HepG2 (cell line): Measurements from ENCODE around the gene RPL36. TPM values are rescaled to one million over a fixed set of nuclear protein-coding genes. Genes with fewer than 3 reads are reported as not detected.

Experiments
- GMEB1 ChIP-seq: sonication (generic); formaldehyde crosslinking; IDR thresholded peaks from 2 replicates; pipeline ENCODE4 v1.5.1; 2020; ENCODE audit warnings: missing genetic modification reagents, mild to moderate bottlenecking, borderline replicate concordance
- KLF11 ChIP-seq: IDR thresholded peaks from 2 replicates; pipeline ENCODE4 v1.6.1; 2016; ENCODE audit warnings: missing compliant biosample characterization
- NR2F2 ChIP-seq: IDR thresholded peaks from 2 replicates; pipeline ENCODE4 v1.6.1; 2012; ENCODE audit warnings: low read depth, inconsistent platforms, borderline replicate concordance
- PAWR ChIP-seq: sonication (generic); formaldehyde crosslinking; IDR thresholded peaks from 2 replicates; pipeline ENCODE4 v1.4.0; 2020; ENCODE audit warnings: missing genetic modification reagents, mild to moderate bottlenecking, borderline replicate concordance
- SMAD1 ChIP-seq: sonication (generic); formaldehyde crosslinking; IDR thresholded peaks from 2 replicates; pipeline ENCODE4 v1.4.0; 2020; ENCODE audit warnings: missing genetic modification reagents, low read depth, mild to moderate bottlenecking, borderline replicate concordance
- TCF7L2 ChIP-seq: IDR thresholded peaks from 2 replicates; pipeline ENCODE4 v1.6.1; 2011; ENCODE audit warnings: mild to moderate bottlenecking, low read depth, low read length, moderate library complexity
- ZIK1 ChIP-seq: sonication (generic); formaldehyde crosslinking; IDR thresholded peaks from 2 replicates; pipeline ENCODE4 v1.5.0; 2020; ENCODE audit warnings: mild to moderate bottlenecking, low read depth, missing genetic modification reagents, borderline replicate concordance
- ZMAT3 ChIP-seq: sonication (generic); formaldehyde crosslinking; conservative IDR thresholded peaks from 2 replicates; pipeline ENCODE4 v1.7.0; 2021; ENCODE audit warnings: missing genetic modification reagents
- ZMYM4 ChIP-seq: sonication (generic); formaldehyde crosslinking; IDR thresholded peaks from 2 replicates; pipeline ENCODE4 v1.8.1; 2023; ENCODE audit warnings: mild to moderate bottlenecking, missing genetic modification reagents
- ZNF646 ChIP-seq: sonication (generic); formaldehyde crosslinking; IDR thresholded peaks from 2 replicates; pipeline ENCODE4 v1.9.0; 2021; ENCODE audit warnings: mild to moderate bottlenecking, missing genetic modification reagents
- ZNF703 ChIP-seq: sonication (generic); formaldehyde crosslinking; IDR thresholded peaks from 2 replicates; pipeline ENCODE4 v1.5.1; 2020; ENCODE audit warnings: missing genetic modification reagents, mild to moderate bottlenecking, moderate library complexity, borderline replicate concordance
- ZNF839 ChIP-seq: sonication (generic); formaldehyde crosslinking; IDR thresholded peaks from 2 replicates; pipeline ENCODE4 v1.4.0; 2020; ENCODE audit warnings: missing genetic modification reagents, mild to moderate bottlenecking, borderline replicate concordance
- polyA plus RNA-seq, 8 experiments: library from polyadenylated mRNA; depleted of rRNA in 3 of 8; stranded (reverse) in 7 of 8; unstranded in 1 of 8; fragments of >200 nt; fragmentation: Illumina TruSeq in 4 of 8; extraction: Trizol in 4 of 8; gene quantifications; 2 replicates each; pipeline versions ENCODE4 v1.2.1 to v1.2.3, GENCODE V29; 2011 to 2016; ENCODE audit warnings: low read depth in 4 of 8, missing spikeins in 1 of 8, mixed read lengths in 1 of 8; ENCODE audit not compliant: insufficient read depth in 1 of 8
- total RNA-seq, 5 experiments: library from RNA; depleted of rRNA; stranded (reverse); fragments of >200 nt; fragmentation: Illumina TruSeq; extraction: Trizol; gene quantifications; 2 replicates each; pipeline ENCODE4 v1.2.3, GENCODE V29; 2016; ENCODE audit warnings: low read depth in 1 of 5
- TF ChIP-seq, protein P1 (sequence below): sonication (generic); formaldehyde crosslinking; IDR thresholded peaks from 2 replicates; pipeline ENCODE4 v1.5.0; 2020; ENCODE audit warnings: mild to moderate bottlenecking, missing genetic modification reagents
- TF ChIP-seq, protein P2 (sequence below): sonication (generic); formaldehyde crosslinking; IDR thresholded peaks from 2 replicates; pipeline ENCODE4 v1.5.1; 2020; ENCODE audit warnings: missing genetic modification reagents, mild to moderate bottlenecking, borderline replicate concordance

The RPL36 gene
- total and polyA plus RNA-seq, 2 of the 13 experiments (the other 11 are each of a cell fraction or from before 2014, with no cell fraction given), result 706 to 740 TPM

- TF ChIP-seq GMEB1, result no peak
- no peak for TF ChIP-seq KLF11 (CRISPR knock-in tag)
- TF ChIP-seq NR2F2, result no peak
- no peak; the same call in 1 of the 2 replicates for TF ChIP-seq ZMYM4 (CRISPR knock-in tag)
- no peak for TF ChIP-seq PAWR (CRISPR knock-in tag)
- no peak for TF ChIP-seq TCF7L2
- 0 out of 2 replicates have a peak, but pooled peaks have one; percentile 39 for TF ChIP-seq ZIK1 (CRISPR knock-in tag)
- TF ChIP-seq SMAD1 (CRISPR knock-in tag), result no peak
- no peak for TF ChIP-seq ZMAT3 (CRISPR knock-in tag)
- TF ChIP-seq ZNF703 (CRISPR knock-in tag), result no peak
- TF ChIP-seq ZNF839 (CRISPR knock-in tag), result no peak
- no peak for TF ChIP-seq ZNF646
- TF ChIP-seq, protein P1, sequence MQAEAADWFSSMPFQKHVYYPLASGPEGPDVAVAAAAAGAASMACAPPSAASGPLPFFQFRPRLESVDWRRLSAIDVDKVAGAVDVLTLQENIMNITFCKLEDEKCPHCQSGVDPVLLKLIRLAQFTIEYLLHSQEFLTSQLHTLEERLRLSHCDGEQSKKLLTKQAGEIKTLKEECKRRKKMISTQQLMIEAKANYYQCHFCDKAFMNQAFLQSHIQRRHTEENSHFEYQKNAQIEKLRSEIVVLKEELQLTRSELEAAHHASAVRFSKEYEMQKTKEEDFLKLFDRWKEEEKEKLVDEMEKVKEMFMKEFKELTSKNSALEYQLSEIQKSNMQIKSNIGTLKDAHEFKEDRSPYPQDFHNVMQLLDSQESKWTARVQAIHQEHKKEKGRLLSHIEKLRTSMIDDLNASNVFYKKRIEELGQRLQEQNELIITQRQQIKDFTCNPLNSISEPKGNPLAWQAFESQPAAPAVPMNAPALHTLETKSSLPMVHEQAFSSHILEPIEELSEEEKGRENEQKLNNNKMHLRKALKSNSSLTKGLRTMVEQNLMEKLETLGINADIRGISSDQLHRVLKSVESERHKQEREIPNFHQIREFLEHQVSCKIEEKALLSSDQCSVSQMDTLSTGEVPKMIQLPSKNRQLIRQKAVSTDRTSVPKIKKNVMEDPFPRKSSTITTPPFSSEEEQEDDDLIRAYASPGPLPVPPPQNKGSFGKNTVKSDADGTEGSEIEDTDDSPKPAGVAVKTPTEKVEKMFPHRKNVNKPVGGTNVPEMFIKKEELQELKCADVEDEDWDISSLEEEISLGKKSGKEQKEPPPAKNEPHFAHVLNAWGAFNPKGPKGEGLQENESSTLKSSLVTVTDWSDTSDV (CRISPR knock-in tag), result no peak
- TF ChIP-seq, protein P2, sequence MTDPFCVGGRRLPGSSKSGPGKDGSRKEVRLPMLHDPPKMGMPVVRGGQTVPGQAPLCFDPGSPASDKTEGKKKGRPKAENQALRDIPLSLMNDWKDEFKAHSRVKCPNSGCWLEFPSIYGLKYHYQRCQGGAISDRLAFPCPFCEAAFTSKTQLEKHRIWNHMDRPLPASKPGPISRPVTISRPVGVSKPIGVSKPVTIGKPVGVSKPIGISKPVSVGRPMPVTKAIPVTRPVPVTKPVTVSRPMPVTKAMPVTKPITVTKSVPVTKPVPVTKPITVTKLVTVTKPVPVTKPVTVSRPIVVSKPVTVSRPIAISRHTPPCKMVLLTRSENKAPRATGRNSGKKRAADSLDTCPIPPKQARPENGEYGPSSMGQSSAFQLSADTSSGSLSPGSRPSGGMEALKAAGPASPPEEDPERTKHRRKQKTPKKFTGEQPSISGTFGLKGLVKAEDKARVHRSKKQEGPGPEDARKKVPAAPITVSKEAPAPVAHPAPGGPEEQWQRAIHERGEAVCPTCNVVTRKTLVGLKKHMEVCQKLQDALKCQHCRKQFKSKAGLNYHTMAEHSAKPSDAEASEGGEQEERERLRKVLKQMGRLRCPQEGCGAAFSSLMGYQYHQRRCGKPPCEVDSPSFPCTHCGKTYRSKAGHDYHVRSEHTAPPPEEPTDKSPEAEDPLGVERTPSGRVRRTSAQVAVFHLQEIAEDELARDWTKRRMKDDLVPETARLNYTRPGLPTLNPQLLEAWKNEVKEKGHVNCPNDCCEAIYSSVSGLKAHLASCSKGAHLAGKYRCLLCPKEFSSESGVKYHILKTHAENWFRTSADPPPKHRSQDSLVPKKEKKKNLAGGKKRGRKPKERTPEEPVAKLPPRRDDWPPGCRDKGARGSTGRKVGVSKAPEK (CRISPR knock-in tag), result no peak
Observed at GRCh38 chr19:5687360-5688198, 2.5 kb upstream of the RPL36 start (continued).
